HS-27A (cell line): ENCODE results near the gene ACVR1B.

ENCODE experiments used
- DNase-seq: peaks from one replicate; pipeline ENCODE4 v3.0.0-alpha.2; 2012; ENCODE audit warnings: low read depth, missing footprints

Gene ACVR1B

DNA sequence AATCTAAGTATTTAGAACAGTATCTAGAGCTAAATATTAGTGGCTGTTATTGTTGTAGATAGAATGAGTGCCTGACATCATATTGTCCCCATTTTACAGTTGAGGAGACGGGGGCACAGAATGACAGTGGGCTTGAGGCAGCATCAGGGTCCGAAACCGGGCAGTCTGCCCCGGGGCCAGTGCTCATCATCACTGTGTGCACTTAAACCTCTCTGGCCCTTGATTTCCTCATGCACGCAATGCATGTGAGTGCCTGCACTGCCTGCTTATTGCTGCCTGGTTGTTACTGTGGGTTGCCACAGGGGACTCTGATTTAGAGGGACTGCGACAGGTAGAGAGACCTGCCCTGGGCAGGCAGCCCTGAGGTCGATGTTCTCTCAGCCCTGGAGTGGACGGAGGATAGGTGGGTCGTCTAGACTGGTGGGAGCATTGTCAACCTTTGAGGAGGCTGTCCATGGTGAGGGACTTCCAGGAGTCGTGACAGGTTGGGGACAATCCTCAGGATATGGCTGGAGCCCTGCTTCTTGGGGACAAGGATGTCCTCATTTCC lies 34.4 kb upstream of the ACVR1B start:
- DNase-seq = no peak

DNA sequence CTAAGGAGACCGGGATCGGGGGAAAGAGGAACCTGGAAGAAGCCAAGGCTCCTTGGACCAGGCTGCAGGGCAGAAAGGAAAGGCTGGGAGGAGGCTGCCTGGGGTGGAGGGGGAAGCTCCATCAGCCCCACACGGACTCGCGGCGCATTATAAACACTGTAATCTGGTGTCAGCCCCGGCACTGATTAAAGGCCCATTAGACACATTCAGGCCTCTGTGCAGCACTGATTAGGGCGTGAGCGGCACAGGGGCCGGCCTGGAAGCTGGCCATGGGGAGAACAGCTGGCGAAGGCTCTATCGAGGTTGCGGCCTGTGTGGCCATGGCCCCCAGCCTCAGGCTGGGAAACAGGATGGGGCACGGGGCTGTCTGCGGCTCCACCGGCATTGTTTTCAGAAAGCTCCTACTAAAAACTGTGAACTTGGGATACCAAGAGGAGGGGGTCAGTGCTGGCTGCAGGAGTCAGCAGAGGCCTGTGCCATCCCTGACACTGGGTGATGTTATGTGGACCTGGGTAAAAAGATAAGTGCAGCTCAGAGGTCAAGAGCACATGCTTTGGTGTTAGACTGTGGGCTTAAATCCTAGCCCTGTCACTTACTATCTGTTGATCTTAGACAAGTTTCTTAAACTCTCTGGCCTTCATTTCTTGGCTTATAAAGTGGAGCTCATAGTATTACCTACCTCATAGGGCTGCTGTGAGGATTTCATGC lies 33.6 kb upstream of the ACVR1B start:
- DNase-seq = no peak

GRCh38 chr12:51920046-51920445 lies 31.5 kb upstream of the ACVR1B start:
- DNase-seq = no peak

DNA sequence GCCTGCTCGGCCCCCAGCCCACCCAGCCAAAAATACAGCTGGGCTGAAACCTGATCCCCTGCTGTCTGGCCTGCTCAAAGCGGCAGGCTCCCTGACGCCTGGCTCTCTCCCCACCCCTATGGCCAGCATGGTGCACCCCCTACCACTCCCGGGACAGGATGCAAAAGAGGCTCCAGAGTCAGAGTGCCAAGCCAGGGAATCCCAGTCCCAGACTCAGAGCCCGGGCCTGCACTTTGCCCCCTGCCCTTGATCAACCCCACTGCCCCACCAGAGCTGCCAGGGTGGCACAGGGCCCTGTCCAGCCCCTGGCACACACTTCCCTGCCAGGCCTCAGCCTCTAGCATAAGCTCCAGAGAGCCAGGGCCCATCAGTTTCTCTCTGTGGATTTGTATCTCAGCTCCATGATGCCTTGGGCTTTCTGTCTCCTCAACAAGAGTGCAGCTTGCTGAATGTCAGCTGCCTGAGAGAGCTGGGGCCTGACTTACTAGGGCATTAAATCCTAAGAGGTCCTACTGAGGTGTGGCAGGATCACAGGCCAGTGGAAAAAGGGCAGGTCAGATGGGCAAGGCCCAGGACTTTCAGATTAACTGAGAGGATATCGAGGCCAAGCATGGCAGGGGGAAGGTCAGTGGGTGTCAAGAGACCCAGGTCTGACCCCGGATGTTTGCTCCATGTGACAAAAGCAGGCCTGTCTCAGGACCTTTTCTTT lies 30.3 kb upstream of the ACVR1B start:
- DNase-seq = no peak

- no peak for DNase-seq
Observed at GRCh38 chr12:51922146-51922545, 29.4 kb upstream of the ACVR1B start.

DNA sequence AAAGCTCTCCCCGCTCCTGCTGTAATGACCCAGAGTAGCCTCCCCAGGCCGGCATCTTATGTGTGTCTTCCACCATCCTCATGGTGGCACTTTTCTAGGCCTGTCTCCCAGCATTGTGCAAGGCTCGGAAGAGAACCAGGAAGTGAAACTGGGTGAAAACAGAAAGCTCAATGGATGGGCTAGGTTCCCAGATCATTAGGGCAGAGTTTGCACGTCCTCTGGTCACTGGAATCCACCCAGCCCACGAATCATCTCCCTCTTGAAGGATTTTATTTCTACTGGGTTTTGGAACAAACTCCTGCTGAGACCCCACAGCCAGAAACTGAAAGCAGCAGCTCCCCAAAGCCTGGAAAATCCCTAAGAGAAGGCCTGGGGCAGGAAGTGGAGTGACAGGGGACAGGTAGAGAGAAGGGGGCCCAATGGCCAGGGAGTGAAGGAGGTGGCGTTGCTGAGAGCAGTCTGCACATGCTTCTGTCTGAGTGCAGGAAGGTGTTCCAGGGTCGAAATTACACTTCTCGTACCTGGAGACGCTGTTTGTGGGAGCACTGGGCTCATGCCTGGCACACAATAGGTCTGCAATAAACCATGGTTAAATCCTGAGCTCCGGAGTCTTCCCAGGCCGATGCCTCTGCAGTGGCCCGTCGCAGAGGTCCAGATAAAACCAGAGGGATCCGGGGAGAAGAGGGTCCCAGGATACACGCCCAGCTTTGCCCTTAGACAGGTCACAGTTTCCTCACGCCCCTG lies 28.6 kb upstream of the ACVR1B start:
- DNase-seq = no peak

GRCh38 chr12:51923506-51924365 lies 27.8 kb upstream of the ACVR1B start:
- no peak for DNase-seq

GRCh38 chr12:51924551-51925319 lies 26.8 kb upstream of the ACVR1B start:
- DNase-seq = no peak

GRCh38 chr12:51925346-51926063 lies 26.0 kb upstream of the ACVR1B start:
- DNase-seq = no peak

GRCh38 chr12:51926064-51926632 lies 25.4 kb upstream of the ACVR1B start:
- DNase-seq = no peak

DNA sequence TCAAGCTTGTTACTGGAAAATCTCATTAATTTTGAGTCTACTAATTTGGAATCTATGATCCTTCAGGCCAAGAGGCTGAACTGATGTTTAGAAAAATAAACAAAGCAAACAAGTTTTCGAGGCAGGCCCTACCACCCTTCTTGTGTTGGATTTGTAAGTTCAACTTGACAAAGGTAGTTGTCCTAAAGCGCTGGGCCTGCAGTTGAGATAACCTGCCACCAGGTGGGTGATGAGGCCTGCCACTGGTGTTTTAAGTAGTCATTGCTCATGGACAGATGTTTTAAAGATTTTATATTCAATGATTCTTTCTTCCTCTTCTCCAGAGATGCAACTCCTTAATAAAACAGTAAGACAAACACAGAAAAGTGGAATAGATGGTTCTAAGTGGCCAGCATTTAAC lies 24.8 kb upstream of the ACVR1B start:
- no peak for DNase-seq

DNA sequence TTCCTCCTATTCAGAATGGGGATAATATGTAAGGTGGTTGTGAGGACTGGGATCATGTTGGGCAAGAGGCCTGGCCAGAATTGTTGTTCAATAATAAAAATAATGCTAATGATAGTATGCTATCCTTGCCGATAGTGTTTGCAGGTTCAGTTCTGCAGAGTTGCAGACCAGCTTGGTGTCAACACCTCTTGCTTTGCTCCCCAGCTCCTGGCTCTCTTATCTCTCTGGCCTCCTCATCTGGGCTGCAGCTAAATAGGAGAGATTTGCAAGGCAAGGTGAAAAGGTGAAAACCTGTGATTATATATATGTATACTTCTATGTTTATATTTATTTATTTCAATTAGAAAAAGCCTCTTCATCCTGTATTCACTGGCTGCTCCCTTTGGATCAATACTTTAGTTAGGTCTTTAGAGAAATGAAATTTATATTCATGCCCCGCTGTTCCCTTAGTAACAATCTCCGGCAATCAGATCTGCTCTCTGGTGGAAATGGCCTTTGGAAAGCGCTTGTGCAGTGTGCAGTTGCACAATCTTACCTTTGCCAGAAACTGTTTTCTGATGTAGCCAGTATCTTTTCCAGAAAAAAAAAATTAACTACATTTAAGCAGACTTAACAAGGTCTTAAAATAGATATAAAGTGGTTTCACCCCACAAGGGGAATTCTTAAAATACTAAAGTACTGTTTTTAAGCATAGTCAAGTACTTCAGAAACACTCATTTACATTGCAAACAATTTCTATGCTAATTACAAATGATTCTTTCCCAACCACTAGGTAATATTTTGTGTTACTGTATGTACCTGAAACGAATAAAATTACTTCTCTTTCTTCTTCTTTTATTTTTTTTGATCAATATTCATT lies 19.1 kb upstream of the ACVR1B start:
- DNase-seq = no peak

DNA sequence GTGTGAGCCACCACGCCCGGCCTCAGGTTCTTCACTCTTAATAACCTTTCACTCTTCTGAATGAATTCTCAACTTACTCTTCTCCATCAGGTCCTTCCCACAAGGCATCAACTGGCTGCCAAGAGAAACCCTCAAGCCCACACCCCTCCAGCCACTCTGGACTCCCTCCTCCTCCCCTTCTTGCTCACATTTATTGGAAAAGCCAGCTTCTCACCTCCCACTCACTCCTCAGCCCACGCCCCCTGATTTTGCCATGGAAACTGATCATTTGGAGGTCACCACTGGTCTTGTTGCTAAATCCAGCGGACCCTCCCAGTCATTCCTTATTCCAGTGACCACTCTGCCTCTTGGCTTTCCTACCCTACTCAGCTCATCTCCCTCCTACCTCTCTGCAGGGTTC lies 17.4 kb upstream of the ACVR1B start:
- DNase-seq = no peak

DNA sequence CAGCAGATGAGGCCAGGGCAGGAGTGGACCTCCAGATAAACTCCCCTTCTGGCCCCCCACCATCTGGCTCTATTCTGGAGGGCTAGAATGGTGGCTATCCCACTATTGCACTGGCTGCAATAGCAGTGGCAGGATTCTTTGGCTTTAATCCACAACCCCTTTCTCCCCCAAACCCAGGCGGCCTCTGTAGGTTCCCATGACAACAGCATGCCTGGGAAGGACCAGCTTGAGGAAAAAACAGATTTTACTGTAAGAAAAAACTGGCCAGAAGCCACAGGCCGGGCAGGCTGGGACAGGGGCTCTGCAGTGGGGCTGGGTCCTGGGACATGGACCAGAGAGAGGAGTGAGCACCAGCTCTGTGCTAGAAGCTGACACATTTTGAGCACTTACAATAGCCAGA lies 13.6 kb upstream of the ACVR1B start:
- DNase-seq = no peak

DNA sequence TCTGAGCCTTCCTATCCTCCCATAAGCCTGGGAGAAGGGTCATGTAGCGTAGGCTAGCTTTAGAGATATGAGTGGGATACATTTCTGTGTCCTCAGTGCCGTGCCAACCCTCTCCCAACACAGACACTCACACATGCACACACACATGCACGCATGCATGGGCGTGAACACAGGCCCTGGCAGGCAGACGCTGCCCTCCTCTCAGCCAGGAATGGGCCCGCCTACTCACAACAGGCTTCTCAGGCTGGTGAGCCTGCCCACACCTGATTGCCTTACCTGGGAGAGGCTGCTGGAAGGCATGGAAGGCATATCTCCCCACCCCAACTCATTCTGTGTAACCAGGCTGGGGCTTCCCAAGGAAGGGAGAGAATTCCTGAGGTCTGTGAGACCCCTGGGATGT lies 12.8 kb upstream of the ACVR1B start:
- no peak for DNase-seq

DNA sequence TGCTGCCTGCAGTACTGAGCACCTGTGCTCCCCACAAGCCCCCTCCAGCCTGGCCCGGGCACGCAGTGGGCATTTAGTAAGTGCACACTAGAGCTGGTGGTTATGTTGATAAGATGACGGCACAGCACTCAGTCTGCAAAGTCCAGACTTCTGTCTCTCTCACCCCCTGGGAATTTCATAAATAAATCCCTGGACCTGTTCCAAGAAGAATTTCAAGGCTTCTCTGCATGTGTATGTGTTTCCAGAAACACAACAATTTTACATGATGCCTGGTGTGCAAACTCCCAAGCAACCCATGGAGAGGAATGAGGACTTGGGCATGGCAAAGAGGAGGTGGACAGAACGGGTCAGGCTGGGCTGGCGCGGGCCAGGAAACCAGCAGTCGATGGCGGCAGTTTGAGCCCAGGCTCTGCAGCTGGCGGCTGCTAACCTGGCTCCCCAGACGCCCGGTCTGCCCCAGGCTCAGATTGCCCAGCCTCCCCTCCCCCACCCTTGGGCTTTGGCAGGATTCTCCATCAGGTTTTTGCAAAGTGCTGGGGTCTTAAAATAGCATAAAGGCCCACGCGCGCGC lies 10.4 kb upstream of the ACVR1B start:
- DNase-seq = no peak

GRCh38 chr12:51941604-51942003 lies 9.9 kb upstream of the ACVR1B start:
- DNase-seq = no peak

DNA sequence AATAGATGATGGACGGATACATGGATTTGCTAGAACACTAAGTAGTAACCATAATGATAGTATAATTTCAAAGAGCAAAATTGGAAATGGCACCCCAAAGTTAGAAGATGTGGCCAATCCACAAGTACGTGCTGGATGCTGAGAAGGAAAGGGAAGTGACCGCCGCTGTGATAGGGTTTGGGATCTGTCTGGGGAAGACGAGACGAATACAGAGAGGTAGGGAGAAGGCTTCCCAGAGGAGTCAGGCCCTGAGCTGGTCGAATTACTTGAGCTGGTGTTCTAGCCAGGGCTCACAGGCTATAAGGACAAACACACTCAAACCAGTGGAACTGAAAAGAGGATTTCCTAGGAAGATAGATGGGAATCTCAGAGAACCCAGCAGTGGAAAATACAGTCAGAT lies 9.4 kb upstream of the ACVR1B start:
- DNase-seq = no peak

DNA sequence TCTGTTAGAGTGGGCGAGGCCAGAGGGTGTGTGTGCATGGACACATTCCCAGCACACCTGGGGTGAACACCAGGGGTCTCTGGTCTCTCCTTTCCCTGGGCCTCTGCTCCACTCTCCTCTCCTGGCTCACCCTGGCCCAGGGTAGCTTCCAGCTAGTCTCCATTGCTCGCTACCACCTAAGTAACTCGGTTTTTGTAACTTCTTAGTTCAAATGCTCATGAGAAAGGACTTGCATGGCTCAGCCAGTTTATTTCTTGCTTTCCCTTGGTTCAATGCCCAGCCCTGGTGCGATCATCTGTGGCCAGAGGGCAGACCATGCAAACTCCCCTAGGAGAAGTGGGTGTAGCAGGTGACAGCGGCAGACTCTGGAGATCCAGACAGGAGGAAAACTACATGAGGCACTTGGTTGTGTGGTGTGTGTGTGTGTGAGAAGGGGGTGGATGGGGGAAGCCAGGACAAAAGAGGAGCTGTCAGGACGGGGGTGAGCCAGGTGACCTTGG lies 8.9 kb upstream of the ACVR1B start:
- DNase-seq = no peak
